GM19372 (cell line): ENCODE data around the gene HCN3.
"Not testable (repeated sequence)": the region's sequence is repeated elsewhere in the genome, so short reads cannot be mapped to it uniquely, and the experiment has no call there.

ENCODE experiments used
- ATAC-seq: cut with Tn5 transposase; IDR thresholded peaks from one replicate; pipeline ENCODE4 v1.9.1; 2021; ENCODE audit warnings: mild to moderate bottlenecking, low read depth, moderate library complexity; ENCODE audit not compliant: unreplicated experiment

Gene HCN3

DNA sequence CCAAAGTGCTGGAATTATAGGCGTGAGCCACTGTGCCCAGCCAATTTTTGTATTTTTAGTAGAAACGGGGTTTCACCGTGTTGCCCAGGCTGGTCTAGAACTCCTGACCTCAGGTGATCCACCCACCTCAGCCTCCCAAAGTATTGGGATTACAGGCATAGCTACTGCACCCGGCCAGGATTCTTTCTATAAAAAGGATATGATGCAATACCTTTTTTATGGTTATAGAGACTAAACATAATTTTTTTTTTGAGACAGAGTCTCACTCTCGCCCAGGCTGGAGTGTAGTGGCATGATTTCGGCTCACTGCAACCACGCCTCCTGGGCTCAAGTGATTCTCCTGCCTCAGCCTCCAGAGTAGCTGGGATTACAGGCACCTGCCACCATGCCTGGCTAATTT is 51.6 kb downstream of the HCN3 start:
- not testable (repeated sequence) for ATAC-seq

DNA sequence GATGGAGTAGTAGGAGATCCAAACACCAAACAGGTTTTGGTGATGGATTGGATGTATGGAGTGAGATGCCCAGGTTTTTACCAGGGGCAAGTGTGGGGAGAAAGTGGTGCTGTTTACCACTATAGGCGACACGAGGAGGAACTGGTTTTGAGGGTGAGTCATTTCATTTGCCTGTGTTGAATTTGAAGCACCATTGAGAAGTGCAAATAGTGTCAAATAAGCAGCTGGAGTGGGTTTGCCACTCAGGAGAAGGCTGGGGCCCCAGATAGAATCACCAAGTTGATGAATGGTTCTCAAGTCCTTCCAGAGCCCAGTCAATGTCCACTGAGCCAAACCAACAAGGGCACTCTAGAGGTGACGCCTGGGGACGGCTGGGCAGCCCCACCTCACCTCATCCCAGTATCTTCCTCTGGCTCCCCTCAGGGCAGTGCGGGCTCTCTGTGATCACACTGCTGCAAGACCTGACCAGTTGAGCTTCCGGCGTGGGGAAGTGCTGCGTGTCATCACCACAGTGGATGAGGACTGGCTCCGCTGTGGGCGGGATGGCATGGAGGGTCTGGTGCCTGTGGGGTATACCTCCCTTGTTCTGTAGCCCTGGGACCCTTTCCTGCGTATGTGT is 52.8 kb downstream of the HCN3 start:
- no peak for ATAC-seq

DNA sequence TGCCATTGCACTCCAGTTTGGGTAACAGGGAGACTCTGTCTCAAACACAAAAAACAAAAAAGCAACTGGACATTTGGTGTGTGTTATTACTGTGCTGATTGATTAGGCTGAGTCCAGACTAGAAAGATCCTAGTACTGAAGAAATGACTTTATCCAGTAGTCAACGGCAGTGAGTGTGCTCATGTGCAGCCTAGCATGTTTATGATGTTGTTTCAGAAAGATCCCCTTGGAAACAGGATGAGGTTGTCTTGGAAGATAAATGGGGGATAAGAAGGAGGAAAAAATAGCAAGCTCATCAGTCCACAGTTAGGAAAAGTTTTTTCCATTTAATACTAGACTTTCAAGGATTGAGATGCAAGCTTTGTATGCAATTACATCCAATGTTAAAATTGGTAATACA is 57.7 kb downstream of the HCN3 start:
- ATAC-seq = no peak
